ENCODE results near the gene CEBPE.

CEBPE gene

GRCh38 chr14:23118506-23119362 lies at the start of gene CEBPE:
Gene CEBPE (minus strand): TSS chr14:23119255. CDS start chr14:23119091, 164 bp downstream.
- DNase-seq (ENCODE audit: insufficient read length, low spot score), result no peak
- no peak for FAIRE-seq

- no peak for FAIRE-seq
- DNase-seq (ENCODE audit: insufficient read length, low spot score), result no peak
These were observed 49.2 kb upstream of the CEBPE start for GRCh38 chr14:23168246-23168645.

GRCh38 chr14:23167116-23167847 lies 48.2 kb upstream of the CEBPE start:
- FAIRE-seq, result no peak
- no peak for DNase-seq (ENCODE audit: insufficient read length, low spot score)

- DNase-seq (ENCODE audit: insufficient read length, low spot score) (no peak), FAIRE-seq (no peak)
These were observed 45.9 kb upstream of the CEBPE start for GRCh38 chr14:23164949-23165348.

DNA sequence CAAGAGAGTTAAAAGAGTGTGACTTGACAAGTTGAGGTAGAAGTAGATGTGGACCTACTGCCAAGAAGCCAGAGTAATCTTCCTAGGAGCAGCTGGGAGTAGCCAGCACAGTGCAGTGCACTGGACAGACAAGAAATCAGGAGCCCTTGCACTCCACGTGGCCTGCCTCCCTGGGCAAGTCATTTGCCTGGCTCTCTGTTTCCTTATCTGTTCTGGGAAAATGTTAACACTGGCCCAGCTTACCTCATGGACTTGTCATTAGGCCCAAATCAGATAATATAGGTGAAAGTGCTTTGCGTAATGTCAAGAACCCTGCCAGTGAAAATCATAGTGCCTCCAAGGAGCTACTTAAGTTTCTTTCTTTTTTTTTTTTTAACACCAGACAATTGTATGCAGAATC lies 45.2 kb upstream of the CEBPE start:
- FAIRE-seq (no peak), DNase-seq (ENCODE audit: insufficient read length, low spot score) (no peak)

- DNase-seq (ENCODE audit: insufficient read length, low spot score) (no peak), FAIRE-seq (no peak)
These were observed 44.8 kb upstream of the CEBPE start for GRCh38 chr14:23163830-23164229.

DNA sequence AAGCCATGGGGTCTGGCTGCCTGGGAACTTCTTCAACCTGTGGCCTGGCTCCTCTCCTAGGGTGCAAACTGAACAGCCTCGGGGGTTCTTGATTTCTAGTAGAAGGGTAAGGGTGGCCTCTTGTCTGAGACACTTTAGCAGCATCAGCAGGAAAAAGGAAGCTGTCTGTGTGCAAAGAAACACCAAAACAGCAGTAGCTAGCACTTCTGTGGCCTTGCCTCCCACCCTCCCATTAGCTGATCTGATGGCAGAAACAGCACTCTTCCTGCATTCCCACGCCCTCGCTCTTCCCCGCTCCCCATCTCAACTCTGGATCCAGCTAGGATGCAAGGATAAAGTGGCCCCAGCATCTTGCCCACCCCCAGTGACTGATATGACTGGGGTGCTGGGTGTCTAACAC lies 43.7 kb upstream of the CEBPE start:
- DNase-seq (ENCODE audit: insufficient read length, low spot score), result no peak

DNA sequence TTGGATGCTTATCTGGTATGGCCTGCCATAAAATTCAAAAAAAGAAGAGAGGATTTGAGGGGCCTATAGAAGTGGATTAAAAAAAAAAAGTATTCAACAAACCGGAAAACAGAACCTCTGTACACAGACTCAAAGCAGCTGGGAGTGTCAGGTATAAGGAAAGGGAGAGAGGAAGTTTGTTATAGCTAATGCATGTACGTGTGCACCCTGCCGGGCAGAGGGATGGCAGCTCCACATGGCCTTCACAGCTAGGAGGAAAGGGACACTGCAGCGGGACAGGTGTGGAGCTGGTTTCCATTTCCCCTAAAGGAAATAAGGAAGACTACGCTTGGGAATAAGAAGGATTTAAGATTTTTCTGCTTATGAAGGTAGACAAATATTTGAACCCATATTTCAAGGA lies 43.0 kb upstream of the CEBPE start:
- DNase-seq (ENCODE audit: insufficient read length, low spot score) (no peak), FAIRE-seq (no peak)

More for the DNA sequence above, 43.7 kb upstream of the CEBPE start:
- no peak for FAIRE-seq

DNA sequence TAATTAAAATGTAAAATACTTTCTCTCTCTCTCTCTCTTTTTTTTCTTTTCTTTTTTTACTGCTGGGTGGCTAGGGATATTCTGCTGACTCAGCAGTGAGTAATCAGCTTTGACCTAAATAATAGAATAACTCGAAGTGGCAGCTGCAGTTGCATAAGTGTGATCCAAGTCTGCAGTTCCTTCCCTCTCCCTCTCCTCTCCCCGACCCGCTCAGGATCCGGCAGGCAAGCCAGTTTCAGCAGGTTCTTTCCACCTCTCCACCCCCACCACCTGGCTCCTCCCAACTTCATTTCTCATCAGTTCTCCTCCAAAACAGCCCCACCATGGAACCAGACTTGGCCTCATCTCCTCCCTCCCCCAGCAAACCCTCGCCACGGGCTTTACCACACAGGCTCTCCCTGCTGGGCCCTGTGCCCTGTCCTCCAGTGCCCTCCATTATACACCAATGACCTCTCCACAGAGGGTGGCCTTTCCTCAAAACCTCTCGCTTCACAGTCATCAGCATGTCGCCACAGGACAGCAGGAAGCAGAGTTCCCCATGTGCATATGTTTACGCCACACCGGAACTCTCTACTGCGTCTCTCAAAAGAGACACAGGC lies 42.0 kb upstream of the CEBPE start:
- DNase-seq (ENCODE audit: insufficient read length, low spot score), result no peak
- no peak for FAIRE-seq

DNA sequence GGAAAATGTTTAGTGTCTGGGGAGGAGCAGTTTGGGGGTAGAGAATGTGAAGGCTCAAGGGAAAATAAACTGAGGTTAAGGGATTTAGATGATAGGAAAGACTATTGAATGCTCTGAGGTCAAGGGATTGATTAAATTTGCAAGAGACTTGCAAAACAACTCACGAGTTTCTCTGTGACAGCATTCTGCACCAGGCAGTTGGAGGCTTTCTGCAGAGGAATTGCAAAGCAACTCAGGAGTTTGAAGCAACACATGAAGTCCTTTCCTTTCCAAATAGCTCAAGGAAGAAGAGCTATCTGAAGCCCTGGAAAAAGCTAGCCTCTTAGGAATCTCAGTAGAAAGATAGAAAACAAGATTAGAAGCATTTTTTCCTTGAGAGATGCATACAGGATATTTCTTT lies 40.5 kb upstream of the CEBPE start:
- FAIRE-seq, result no peak

DNA sequence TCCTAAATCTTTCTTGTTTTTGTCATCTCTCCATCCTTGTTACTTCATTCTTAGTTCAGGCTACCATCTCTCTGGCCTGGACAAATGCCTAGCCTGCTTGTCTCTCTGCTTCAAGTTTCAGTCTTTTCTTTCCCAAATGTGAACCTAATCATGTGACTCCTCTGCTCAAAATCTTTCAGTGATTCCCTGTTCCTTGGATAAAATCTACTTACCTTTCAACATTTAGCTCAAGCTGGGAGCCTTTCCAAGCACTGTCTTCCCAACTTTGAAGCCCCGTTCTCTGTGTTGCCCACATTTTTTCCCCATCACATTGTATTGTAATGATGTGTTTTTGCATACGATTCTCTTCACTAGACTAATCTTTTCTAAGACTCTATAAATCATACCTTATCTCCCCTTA lies 39.7 kb upstream of the CEBPE start:
- FAIRE-seq, result no peak
- no peak for DNase-seq (ENCODE audit: insufficient read length, low spot score)

More for the DNA sequence above, 40.5 kb upstream of the CEBPE start:
- no peak for DNase-seq (ENCODE audit: insufficient read length, low spot score)

- FAIRE-seq, result no peak
These were observed 36.0 kb upstream of the CEBPE start for GRCh38 chr14:23154964-23155587.

DNA sequence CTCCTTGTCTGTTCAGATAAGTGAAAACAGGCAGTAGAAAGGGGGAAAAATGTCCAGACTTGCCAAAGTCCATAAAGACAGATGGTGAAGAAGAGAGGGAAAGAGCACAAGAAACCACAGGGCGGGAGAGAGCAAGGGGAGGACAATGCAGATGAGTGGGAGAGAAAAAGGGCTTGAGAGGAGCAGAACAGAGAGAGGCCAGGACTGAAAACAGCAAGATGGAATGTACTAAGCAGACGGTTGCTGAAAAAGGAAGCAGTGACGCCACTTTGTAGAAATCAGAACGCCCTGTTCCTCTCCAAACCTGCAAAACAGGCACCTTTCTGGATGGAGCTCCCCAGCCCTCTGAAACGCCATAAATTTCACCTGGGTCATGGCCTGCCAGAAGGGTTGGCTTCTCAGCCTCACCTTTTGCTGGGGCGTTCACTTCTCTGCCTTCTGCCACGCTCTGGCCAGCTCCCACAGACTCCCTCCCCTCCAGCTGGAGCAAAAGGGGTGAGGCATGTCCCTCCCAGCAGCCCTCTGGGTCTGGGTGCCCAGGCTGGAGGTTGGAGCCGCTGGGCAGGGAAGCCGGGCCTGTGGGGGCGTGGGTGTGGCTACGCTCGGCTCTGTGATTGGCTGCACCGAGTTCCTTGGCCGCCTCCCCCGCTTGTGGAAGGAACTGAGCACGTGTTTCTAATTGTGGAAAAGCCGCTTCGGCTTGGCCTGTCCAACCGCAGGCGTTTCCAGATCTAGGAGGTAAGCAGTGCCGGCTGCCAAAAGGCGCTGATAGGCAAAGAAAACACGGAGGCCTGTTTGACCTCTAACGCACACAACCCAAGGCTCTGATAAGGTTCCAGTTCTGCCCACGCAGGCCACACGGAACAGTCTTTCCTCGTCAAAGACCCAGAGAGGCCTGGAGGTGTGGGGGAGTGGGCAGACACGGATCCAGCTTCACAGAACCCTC lies 35.1 kb upstream of the CEBPE start:
- no peak for DNase-seq (ENCODE audit: insufficient read length, low spot score)
- FAIRE-seq, result no peak

More at GRCh38 chr14:23154964-23155587, 36.0 kb upstream of the CEBPE start:
- DNase-seq (ENCODE audit: insufficient read length, low spot score), result no peak

GRCh38 chr14:23151342-23151741 lies 32.3 kb upstream of the CEBPE start:
- DNase-seq (ENCODE audit: insufficient read length, low spot score) (no peak), FAIRE-seq (no peak)

DNA sequence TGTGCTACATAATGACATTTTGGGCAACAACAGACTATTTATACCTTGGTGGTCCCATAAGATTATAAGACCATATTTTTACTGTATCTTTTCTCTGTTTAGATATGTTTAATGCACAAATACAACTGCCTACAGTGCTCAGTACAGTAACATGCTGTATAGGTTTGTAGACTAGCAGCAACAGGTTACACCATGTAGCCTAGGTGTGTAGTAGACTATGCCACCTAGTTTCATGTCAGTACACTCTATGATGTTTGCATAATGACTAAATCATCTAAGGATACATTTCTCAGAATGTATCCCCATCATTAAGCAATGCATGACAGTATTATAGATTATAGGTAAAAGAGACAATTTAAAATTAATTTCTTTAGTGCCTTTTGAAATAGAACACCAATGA lies 30.7 kb upstream of the CEBPE start:
- no peak for FAIRE-seq

GRCh38 chr14:23148591-23149249 lies 29.7 kb upstream of the CEBPE start:
- FAIRE-seq (no peak), DNase-seq (ENCODE audit: insufficient read length, low spot score) (no peak)

More for the DNA sequence above, 30.7 kb upstream of the CEBPE start:
- DNase-seq (ENCODE audit: insufficient read length, low spot score), result no peak

GRCh38 chr14:23147676-23148075 lies 28.6 kb upstream of the CEBPE start:
- no peak for FAIRE-seq

GRCh38 chr14:23146980-23147379 lies 27.9 kb upstream of the CEBPE start:
- no peak for FAIRE-seq
- DNase-seq (ENCODE audit: insufficient read length, low spot score), result no peak

More at GRCh38 chr14:23147676-23148075, 28.6 kb upstream of the CEBPE start:
- DNase-seq (ENCODE audit: insufficient read length, low spot score), result no peak

GRCh38 chr14:23146351-23146910 lies 27.4 kb upstream of the CEBPE start:
- no peak for FAIRE-seq
- DNase-seq (ENCODE audit: insufficient read length, low spot score), result no peak

Measured in GM19239 (cell line).